ENCODE data around the gene SIPA1. TPM values are rescaled to one million over a fixed set of nuclear protein-coding genes. Genes with fewer than 3 reads are reported as not detected.
A peak's percentile ranks its signal among the peaks of the same experiment; 100 is the strongest.

Gene SIPA1
- total and polyA plus RNA-seq, 9 of the 15 experiments (the other 6 are each of a cell fraction or from before 2014, with no cell fraction given) = 0.25 to 85.8 (median 16.8) TPM

GRCh38 chr11:65588199-65589054, 49.5 kb upstream of the SIPA1 start (continued):
- TF ChIP-seq MYNN (IDR thresholded peaks at IDR 0.05) (0 out of 2 replicates have a peak, but pooled peaks have one; percentile 17), MYNN (CRISPR knock-in tag; IDR thresholded peaks at IDR 0.05) (no peak), SMC3 (conservative IDR thresholded peaks at IDR 0.05; ENCODE audit: insufficient read depth, low read depth, low read length) (peak; percentile 66), PATZ1 (CRISPR knock-in tag; IDR thresholded peaks at IDR 0.05; ENCODE audit: borderline replicate concordance) (no peak), RAD21 (CRISPR knock-in tag; conservative IDR thresholded peaks at IDR 0.05 in 1 of 2, IDR thresholded peaks at IDR 0.05 in 1 of 2) (peak; percentile 36 to 69), CTCF (IDR thresholded peaks at IDR 0.05 in 2 of 3, conservative IDR thresholded peaks at IDR 0.05 in 1 of 3; ENCODE audit: insufficient read depth in 2 of 3, low read depth in 1 of 3, low read length in 3 of 3) (peak; percentile 83 to 90 (median 84)), MEF2A (IDR thresholded peaks at IDR 0.05; ENCODE audit: control insufficient read depth, low read depth, low read length) (peak; percentile 77), ZBTB8A (IDR thresholded peaks at IDR 0.05; ENCODE audit: partially characterized antibody) (no peak), DDX20 (tag; IDR thresholded peaks at IDR 0.05; ENCODE audit: low read depth) (no peak), CBX1 (IDR thresholded peaks at IDR 0.05; ENCODE audit: low read depth) (no peak), DEAF1 (CRISPR knock-in tag; IDR thresholded peaks at IDR 0.05) (peak; percentile 51; the same call in 1 of the 2 replicates), RBM14 (IDR thresholded peaks at IDR 0.05; ENCODE audit: borderline replicate concordance, insufficient read depth, low read depth, low read length) (no peak), SAFB (IDR thresholded peaks at IDR 0.05; ENCODE audit: borderline replicate concordance, low read depth, low read length) (no peak), TFAP4 (CRISPR knock-in tag; IDR thresholded peaks at IDR 0.05; ENCODE audit: borderline replicate concordance) (peak; percentile 35; the same call in 1 of the 2 replicates), ZNF695 (CRISPR knock-in tag; IDR thresholded peaks at IDR 0.05) (no peak), TAF9B (IDR thresholded peaks at IDR 0.05; ENCODE audit: partially characterized antibody) (no peak), ZNF280B (CRISPR knock-in tag; IDR thresholded peaks at IDR 0.05) (no peak), SMARCB1 (IDR thresholded peaks at IDR 0.05; ENCODE audit: insufficient read length, low read depth) (no peak)
